ENCODE data around the gene SIAH1. TPM values are rescaled to one million over a fixed set of nuclear protein-coding genes. Genes with fewer than 3 reads are reported as not detected.

SIAH1 gene
- total RNA-seq, 1 donor from 2014 or later: 29.4 TPM

DNA sequence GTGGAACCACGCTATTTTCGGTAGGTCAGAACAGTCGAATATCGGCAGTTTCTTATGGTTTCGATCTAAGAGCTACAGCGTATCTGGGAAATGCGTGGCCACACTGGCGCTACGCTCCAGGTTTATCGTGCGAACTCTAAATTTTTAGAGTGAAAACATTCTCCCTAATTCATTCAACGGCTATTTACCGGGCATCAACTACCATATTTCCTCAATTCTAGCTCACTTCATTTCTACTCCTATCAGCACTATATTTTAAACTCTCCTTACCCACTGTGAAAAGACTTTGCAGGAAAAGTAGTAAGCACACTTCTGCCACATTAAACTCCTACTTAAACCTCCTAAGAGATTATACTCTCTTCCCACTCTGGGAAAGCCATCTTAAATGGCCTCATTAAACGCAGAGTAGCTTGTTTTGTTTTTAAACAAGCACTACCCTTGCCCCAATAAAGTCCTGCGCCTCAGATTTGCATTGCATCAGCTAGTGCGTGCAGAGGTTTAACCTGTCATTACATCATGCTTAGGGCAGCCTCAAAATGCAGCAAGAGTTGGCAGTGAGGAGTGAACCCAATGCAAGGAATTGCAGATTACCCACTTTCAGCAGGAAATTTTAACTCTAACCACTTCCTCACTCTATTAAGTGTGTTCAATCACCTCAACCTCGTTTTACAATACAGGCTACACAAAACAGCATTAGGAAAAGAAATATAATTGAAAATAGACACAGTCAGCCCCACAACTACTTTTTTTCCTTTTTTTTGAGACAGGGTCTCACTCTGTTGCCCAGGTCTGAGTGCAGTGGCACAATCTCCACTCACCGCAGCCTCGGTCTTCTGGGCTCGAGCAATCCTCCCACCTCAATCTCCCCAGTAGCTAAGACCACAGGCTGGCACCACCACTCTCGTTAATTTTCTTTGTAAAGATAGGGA, 18.8 kb downstream of the SIAH1 start:
- TF ChIP-seq, protein P1, sequence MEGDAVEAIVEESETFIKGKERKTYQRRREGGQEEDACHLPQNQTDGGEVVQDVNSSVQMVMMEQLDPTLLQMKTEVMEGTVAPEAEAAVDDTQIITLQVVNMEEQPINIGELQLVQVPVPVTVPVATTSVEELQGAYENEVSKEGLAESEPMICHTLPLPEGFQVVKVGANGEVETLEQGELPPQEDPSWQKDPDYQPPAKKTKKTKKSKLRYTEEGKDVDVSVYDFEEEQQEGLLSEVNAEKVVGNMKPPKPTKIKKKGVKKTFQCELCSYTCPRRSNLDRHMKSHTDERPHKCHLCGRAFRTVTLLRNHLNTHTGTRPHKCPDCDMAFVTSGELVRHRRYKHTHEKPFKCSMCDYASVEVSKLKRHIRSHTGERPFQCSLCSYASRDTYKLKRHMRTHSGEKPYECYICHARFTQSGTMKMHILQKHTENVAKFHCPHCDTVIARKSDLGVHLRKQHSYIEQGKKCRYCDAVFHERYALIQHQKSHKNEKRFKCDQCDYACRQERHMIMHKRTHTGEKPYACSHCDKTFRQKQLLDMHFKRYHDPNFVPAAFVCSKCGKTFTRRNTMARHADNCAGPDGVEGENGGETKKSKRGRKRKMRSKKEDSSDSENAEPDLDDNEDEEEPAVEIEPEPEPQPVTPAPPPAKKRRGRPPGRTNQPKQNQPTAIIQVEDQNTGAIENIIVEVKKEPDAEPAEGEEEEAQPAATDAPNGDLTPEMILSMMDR (IDR thresholded peaks at IDR 0.05): no peak

DNA sequence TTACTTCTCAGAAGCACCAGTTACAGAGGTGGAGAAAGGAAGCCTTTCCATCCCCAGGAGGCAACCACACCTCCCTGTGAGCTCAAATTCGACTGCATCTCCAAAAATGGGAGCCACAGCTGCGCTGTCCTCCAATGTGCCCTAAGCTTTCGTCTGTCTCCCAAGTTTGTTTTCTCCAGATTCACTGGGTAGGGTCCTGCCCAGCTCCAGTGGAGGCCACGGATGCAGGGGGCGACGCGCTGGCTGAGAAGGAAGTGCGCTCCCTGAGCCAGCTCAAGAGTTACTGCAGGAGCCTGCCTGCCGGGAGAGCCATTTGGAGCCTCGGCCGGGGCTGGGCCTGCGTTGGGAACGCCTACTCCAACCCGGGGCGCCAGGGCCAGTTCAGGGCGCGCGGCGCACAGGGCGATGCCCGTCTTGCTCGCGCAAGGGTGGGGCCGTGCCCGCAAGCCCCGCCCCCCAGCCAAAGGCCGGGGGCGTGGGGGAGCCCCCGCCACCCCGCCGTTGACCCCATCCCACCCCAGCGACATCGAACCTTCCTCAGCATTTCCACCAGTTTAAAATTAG, 19.5 kb downstream of the SIAH1 start:
- Mint-ChIP-seq H3K36me3 (ENCODE audit: unreplicated experiment) (peaks cover 2% of the 10 kb centered on the region), H3K27ac (ENCODE audit: unreplicated experiment) (peak overlapping the region; percentile 95), H3K9me3 (ENCODE audit: unreplicated experiment) (no peaks in the 10 kb centered on the region), H3K4me1 (ENCODE audit: unreplicated experiment) (peaks cover 53% of the 10 kb centered on the region), H3K27me3 (ENCODE audit: unreplicated experiment) (no peaks in the 10 kb centered on the region), H3K4me3 (ENCODE audit: unreplicated experiment) (peak overlapping the region; percentile 81)
- peak; percentile 94 for DNase-seq (ENCODE audit: extremely low spot score, unreplicated experiment)
- TF ChIP-seq, protein P1 (IDR thresholded peaks at IDR 0.05): peak; percentile 20

More for the DNA sequence above, 18.8 kb downstream of the SIAH1 start:
- DNase-seq (ENCODE audit: extremely low spot score, unreplicated experiment): no peak
- Mint-ChIP-seq H3K27me3 (ENCODE audit: unreplicated experiment) (no peaks in the 10 kb centered on the region), H3K36me3 (ENCODE audit: unreplicated experiment) (no peaks in the 10 kb centered on the region), H3K4me1 (ENCODE audit: unreplicated experiment) (peaks cover 59% of the 10 kb centered on the region), H3K27ac (ENCODE audit: unreplicated experiment) (peak overlapping the region; percentile 95), H3K4me3 (ENCODE audit: unreplicated experiment) (peak overlapping the region; percentile 74), H3K9me3 (ENCODE audit: unreplicated experiment) (no peaks in the 10 kb centered on the region)

DNA sequence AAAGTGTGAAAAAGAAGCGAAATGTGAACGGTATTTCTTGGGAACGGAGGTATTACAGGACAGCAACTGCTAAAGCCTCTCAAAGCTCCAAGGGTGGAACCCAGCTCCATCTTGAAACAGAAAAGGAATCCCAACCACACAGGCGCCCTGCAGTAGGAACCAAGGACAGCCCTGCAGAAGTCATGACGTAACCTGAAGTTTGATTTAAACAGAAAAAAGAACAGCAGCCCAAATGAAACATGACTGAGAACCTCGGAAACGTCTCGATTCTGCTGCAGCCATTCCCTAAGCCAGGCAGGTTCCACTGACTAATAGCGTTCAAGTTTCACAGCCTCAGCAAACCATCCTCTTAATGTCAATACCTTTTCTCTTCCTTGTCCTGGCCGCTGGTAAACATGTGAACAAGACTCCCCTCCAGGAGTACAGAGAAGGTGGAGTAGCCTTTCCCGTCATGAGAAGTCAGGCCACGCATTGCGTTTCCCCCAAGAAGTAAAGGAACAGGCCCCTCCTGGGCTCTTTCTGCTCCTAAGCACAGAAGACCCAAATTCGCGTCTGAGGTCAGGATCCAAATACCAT, 20.1 kb downstream of the SIAH1 start:
- Mint-ChIP-seq H3K4me3 (ENCODE audit: unreplicated experiment) (peak overlapping the region; percentile 81), H3K4me1 (ENCODE audit: unreplicated experiment) (peaks cover 54% of the 10 kb centered on the region), H3K36me3 (ENCODE audit: unreplicated experiment) (peaks cover 4% of the 10 kb centered on the region), H3K9me3 (ENCODE audit: unreplicated experiment) (no peaks in the 10 kb centered on the region), H3K27ac (ENCODE audit: unreplicated experiment) (peak overlapping the region; percentile 90), H3K27me3 (ENCODE audit: unreplicated experiment) (no peaks in the 10 kb centered on the region)
- no peak for DNase-seq (ENCODE audit: extremely low spot score, unreplicated experiment)
- TF ChIP-seq, protein P1 (IDR thresholded peaks at IDR 0.05): no peak

DNA sequence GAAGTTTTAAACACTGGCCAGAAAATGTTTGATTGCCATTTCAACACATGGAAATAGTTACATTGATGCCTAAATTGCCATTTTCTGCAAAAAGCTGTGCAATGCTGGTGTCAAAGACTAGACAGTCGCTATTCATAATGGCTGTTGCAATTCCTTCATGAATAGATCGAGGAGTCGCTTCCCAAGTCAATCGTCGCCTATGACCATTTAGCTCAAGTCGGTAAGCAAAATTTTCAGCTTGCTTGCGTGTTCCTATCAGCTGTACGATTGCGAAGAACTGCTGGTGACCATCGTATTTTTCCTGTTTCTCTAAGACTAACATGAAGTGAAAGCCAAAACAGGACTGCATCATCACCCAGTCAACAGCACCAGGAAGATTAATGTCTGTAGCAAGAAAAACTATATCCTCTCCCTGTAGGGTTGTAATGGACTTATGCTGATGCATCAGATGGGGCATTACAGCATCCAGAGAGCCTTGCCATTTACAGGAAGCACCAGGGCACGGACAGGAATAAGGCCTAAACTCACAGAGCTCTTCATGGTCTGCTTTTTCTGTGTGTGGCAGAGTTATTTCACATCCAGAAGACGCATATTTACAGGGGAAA, 23.6 kb downstream of the SIAH1 start:
- H3K27ac Mint-ChIP-seq (ENCODE audit: unreplicated experiment): no peak overlapping the region
- no peak for DNase-seq (ENCODE audit: extremely low spot score, unreplicated experiment)
- H3K36me3 Mint-ChIP-seq (ENCODE audit: unreplicated experiment): peaks cover 9% of the 10 kb centered on the region
- no peaks in the 10 kb centered on the region for H3K9me3 Mint-ChIP-seq (ENCODE audit: unreplicated experiment)
- H3K27me3 Mint-ChIP-seq (ENCODE audit: unreplicated experiment): no peaks in the 10 kb centered on the region
- TF ChIP-seq, protein P1 (IDR thresholded peaks at IDR 0.05): no peak
- H3K4me3 Mint-ChIP-seq (ENCODE audit: unreplicated experiment): no peak overlapping the region
- H3K4me1 Mint-ChIP-seq (ENCODE audit: unreplicated experiment): peaks cover 32% of the 10 kb centered on the region

Data from osteocyte (in vitro differentiated cells).